Right lung (tissue), 5 donors: Measurements from ENCODE around the gene ANKRD13C. TPM values are rescaled to one million over a fixed set of nuclear protein-coding genes. Genes with fewer than 3 reads are reported as not detected.
A peak's percentile ranks its signal among the peaks of the same experiment; 100 is the strongest.

Experiments
- DNase-seq, 2 donors: peaks; one replicate each; pipeline ENCODE4 v3.0.0-alpha.2; 2013
- polyA plus RNA-seq, 5 donors: library from polyadenylated mRNA; unstranded; fragments of 120-200 nt; gene quantifications; one replicate each; pipeline versions ENCODE4 v1.2.1 to v1.2.3, GENCODE V29; 2013; ENCODE audit warnings: inconsistent platforms in 1 of 5, low replicate concordance in 1 of 5; ENCODE audit not compliant: insufficient read length in 5 of 5, insufficient read depth in 1 of 5

ANKRD13C gene
- polyA plus RNA-seq, 5 donors = 21.9 to 32.4 (median 30.9) TPM

DNA sequence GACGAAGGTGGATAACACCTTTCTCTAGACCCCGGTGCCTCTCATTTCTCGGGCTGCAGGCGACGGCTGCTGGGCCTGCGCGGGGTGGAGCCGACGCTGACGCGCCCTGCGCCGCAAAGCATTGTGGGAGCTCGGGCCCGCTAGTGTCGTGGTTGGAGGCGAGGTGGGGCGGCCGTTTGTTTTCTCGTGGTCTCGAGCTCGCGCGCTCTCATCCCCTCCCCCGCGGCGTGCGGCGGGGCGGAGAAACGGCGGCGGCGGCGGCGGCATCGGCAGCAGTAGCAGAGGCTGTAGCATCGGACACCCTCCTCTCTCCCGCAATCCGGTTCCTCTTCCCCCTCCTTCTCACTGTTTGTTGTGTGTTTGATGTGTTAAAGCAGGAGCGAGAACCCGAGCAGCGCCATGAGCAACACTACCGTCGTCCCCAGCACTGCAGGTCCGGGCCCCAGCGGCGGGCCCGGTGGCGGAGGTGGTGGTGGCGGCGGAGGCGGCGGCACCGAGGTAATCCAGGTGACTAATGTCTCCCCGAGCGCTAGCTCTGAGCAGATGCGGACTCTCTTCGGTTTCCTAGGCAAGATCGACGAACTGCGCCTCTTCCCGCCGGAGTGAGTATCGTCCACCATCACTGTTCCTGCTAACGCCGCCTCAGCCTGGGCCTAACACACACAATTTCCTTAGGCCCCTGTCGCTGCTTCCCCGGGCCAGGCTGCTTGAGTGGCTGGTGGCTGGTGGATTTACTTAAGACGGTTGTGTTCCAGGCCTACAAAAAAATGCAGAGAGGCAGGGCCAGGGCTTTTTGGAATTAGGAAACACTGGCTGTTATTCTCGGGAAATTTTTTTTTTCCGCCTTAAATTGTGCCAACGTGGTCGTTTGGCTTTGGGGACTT lies 133.0 kb downstream of the ANKRD13C start, which contains the start of gene SRSF11:
Gene SRSF11, plus strand, starts transcription at position 143 of the 884 bp plus-strand sequence. Its CDS starts 257 bp downstream, at position 400.
- peak; percentile 95 for DNase-seq

DNA sequence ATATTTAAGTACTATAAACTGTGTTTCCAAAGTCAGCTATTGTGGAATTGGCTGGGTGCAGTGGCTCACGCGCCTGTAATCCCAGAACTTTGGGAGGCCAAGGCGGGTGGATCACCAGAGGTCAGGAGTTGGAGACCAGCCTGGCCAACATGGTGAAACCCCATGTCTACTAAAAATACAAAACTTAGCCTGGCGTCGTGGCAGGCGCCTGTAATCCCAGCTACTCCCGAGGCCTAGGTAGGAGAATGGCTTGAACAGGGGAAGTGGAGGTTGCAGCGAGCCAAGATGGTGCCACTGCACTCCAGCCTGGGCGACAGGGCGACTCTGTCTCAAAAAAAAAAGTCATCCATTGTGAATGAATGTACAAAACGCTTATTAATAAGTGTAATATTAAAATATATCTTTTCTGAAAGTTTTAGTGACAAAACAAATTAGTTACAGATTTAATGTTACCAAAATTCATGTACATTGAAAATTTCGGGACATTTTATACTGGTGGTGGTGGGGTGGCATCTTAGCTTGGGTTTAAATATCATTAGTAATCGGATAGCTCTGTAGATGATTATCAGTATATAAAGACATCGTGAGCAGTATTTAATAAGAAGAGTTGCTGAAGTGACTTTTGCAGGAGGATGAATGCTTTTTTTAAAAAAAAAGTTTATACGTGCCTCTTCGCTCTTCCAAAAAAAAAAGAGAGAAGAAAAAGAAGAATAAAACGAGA lies 133.8 kb downstream of the ANKRD13C start:
- no peak for DNase-seq

DNA sequence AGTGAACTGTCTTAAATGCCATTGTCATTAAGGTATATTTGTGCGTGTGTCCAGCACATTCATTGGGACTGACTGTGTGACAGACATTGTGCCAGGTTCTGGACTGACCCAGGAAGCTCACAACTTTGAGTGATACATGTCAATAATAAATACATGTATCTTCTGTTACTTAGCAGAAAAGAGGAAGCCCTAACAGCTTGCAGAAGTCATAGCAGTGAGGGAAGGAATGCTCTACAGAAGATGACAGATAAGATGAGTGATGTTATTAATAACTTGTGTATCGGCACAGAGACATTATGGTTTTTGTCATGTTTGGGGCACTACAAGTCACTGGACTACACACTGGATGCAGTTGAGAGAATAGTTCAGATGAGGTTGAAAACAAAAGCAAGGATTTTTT lies 134.5 kb downstream of the ANKRD13C start:
- DNase-seq = no peak

DNA sequence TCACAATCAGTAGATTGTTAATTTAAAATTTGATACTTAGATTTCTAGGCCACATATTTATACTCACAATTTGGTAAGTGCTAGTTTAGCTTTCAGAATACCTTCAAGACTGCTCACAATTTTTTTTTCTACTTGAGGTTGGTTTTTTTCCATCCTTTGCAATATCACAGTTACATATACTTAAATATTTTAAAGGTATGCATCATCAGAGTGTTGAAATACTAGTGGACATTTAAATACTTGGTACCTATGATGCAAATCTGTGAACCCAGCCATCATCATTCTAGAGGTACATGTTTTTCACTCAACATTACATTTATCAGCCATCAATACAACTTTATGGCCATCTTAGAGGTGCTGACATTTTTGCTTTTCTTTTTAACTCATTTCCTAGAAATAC lies 143.0 kb downstream of the ANKRD13C start:
- no peak for DNase-seq

DNA sequence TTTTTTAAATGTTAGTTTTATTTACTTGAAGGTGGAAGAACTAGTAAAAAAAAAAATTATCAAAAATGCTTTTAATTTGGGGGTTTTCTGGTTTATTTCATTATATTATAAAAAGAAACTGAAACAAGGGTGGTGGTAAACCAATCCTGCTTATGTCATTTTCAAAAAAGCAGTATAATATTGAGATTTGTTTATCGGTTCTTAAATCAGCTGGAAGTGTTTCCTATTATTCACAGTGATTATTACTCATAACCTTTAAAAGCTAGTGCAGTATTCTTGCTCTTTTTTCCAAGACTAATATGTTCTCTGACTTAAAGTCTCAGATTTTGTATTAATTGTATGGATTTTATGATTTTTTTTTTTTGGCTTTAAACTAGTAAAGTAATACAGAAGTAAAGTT lies 143.7 kb downstream of the ANKRD13C start:
- no peak for DNase-seq

Other genes starting within 250 kb of the ANKRD13C start
- 10 to 100 TPM; 20.5 to 38.9 (median 28.7) TPM for gene LRRC40, start 149.1 kb downstream of the ANKRD13C start, polyA plus RNA-seq
- 100 to 1,000 TPM; 320 to 524 (median 513) TPM for gene SRSF11, start 133.3 kb downstream of the ANKRD13C start, polyA plus RNA-seq
- 1 to 10 TPM; 6.8 to 8.6 (median 8.1) TPM for gene CTH, start 56.5 kb upstream of the ANKRD13C start, polyA plus RNA-seq